ENCODE results near the gene PPP2R5A. TPM values are rescaled to one million over a fixed set of nuclear protein-coding genes. Genes with fewer than 3 reads are reported as not detected.
A peak's percentile ranks its signal among the peaks of the same experiment; 100 is the strongest.
"Not testable (repeated sequence)": the region's sequence is repeated elsewhere in the genome, so short reads cannot be mapped to it uniquely, and the experiment has no call there.

The PPP2R5A gene
- total RNA-seq, 2 experiments from 2014 or later: 35.2 to 36.5 TPM

GRCh38 chr1:212315907-212316306 is 30.7 kb downstream of the PPP2R5A start:
- Mint-ChIP-seq H3K4me3 (no peak overlapping the region), H3K9me3 (peaks cover 4% of the 10 kb centered on the region), H3K27ac (peak overlapping the region; percentile 60), H3K4me1 (ENCODE audit: low read depth) (peaks cover 26% of the 10 kb centered on the region), H3K36me3 (ENCODE audit: low read depth) (peaks cover 22% of the 10 kb centered on the region), H3K27me3 (no peaks in the 10 kb centered on the region)
- DNase-seq: peak; percentile 28
- TF ChIP-seq, protein P1, sequence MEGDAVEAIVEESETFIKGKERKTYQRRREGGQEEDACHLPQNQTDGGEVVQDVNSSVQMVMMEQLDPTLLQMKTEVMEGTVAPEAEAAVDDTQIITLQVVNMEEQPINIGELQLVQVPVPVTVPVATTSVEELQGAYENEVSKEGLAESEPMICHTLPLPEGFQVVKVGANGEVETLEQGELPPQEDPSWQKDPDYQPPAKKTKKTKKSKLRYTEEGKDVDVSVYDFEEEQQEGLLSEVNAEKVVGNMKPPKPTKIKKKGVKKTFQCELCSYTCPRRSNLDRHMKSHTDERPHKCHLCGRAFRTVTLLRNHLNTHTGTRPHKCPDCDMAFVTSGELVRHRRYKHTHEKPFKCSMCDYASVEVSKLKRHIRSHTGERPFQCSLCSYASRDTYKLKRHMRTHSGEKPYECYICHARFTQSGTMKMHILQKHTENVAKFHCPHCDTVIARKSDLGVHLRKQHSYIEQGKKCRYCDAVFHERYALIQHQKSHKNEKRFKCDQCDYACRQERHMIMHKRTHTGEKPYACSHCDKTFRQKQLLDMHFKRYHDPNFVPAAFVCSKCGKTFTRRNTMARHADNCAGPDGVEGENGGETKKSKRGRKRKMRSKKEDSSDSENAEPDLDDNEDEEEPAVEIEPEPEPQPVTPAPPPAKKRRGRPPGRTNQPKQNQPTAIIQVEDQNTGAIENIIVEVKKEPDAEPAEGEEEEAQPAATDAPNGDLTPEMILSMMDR (IDR thresholded peaks at IDR 0.05): peak; percentile 6
- ChIA-PET POLR2A (no interaction called here), CTCF (interaction anchor here (0.7 to 1.1 kb wide), 4 partner anchors 13 to 253 kb away, joined by 3 to 6 read pairs (median 3); no protein-coding TSS in a partner anchor)
- intact Hi-C loops (cut with micrococcal nuclease): no loop called here
- peak; percentile 83 for ATAC-seq

GRCh38 chr1:212317916-212318315 is 32.7 kb downstream of the PPP2R5A start:
- Mint-ChIP-seq H3K4me1 (ENCODE audit: low read depth) (peaks cover 26% of the 10 kb centered on the region), H3K27ac (peak overlapping the region; percentile 20), H3K36me3 (ENCODE audit: low read depth) (peaks cover 14% of the 10 kb centered on the region), H3K27me3 (no peaks in the 10 kb centered on the region), H3K4me3 (no peak overlapping the region), H3K9me3 (peaks cover under 1% of the 10 kb centered on the region)
- ChIA-PET CTCF (interaction anchor here (0.9 to 1.5 kb wide), 3 partner anchors 10 to 138 kb away, joined by 3 to 5 read pairs (median 4); no protein-coding TSS in a partner anchor), POLR2A (no interaction called here)
- intact Hi-C loops (cut with micrococcal nuclease): no loop called here
- TF ChIP-seq, protein P1 (IDR thresholded peaks at IDR 0.05): no peak
- no peak for ATAC-seq
- no peak for DNase-seq

DNA sequence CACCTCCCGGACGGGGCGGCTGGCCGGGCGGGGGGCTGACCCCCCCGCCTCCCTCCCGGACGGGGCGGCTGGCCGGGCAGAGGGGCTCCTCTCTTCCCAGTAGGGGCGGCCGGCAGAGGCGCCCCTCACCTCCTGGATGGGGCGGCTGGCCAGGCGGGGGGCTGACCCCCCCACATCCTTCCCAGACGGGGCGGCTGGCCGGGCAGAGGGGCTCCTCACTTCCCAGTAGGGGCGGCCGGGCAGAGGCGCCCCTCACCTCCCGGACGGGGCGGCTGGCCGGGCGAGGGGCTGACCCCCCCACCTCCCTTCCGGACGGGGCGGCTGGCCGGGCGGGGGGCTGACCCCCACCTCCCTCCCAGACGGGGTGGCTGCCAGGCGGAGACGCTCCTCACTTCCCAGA is 35.8 kb downstream of the PPP2R5A start:
- peaks cover 34% of the 10 kb centered on the region for H3K4me1 Mint-ChIP-seq (ENCODE audit: low read depth)
- H3K4me3 Mint-ChIP-seq; H3K27ac Mint-ChIP-seq; H3K27me3 Mint-ChIP-seq; intact Hi-C loops (cut with micrococcal nuclease); DNase-seq; H3K9me3 Mint-ChIP-seq; H3K36me3 Mint-ChIP-seq (ENCODE audit: low read depth); ATAC-seq; POLR2A ChIA-PET; CTCF ChIA-PET: not testable (repeated sequence)

GRCh38 chr1:212323066-212323465 is 37.9 kb downstream of the PPP2R5A start:
- intact Hi-C loops (cut with micrococcal nuclease): no loop called here
- ATAC-seq: no peak
- Mint-ChIP-seq H3K4me3 (no peak overlapping the region), H3K27ac (peak overlapping the region; percentile 25), H3K27me3 (no peaks in the 10 kb centered on the region), H3K9me3 (no peaks in the 10 kb centered on the region), H3K4me1 (ENCODE audit: low read depth) (peaks cover 27% of the 10 kb centered on the region), H3K36me3 (ENCODE audit: low read depth) (peaks cover 5% of the 10 kb centered on the region)
- DNase-seq: no peak
- POLR2A ChIA-PET: no interaction called here
- CTCF ChIA-PET: no interaction called here
- TF ChIP-seq, protein P1 (IDR thresholded peaks at IDR 0.05): no peak

DNA sequence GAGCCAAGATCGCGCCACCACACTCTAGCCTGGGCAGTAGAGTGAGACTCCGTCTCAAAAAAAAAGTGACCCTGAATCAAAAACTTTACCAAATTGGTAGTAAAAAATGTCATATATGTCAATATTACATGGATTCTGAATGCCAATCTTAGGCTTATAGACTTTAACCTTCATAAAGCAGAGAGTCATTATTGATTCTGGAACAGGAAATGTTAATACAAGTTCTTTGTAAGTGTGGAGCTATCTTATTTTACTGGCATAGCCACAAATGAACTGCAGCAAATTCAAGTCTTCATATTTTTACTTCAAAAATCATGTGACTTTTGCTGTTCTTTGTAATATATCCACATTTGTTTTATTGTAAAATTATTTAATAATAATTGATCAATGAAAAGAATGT is 41.3 kb downstream of the PPP2R5A start:
- ChIA-PET CTCF (interaction anchor here (0.9 kb wide), 1 partner anchor 130 kb away, joined by 3 read pairs; no protein-coding TSS in a partner anchor), POLR2A (interaction anchor here (1.7 kb wide), 1 partner anchor 12 kb away, joined by 4 read pairs; no protein-coding TSS in a partner anchor)
- Mint-ChIP-seq H3K4me1 (ENCODE audit: low read depth) (peaks cover 24% of the 10 kb centered on the region), H3K27me3 (no peaks in the 10 kb centered on the region), H3K36me3 (ENCODE audit: low read depth) (peaks cover 7% of the 10 kb centered on the region), H3K9me3 (no peaks in the 10 kb centered on the region), H3K4me3 (no peak overlapping the region), H3K27ac (no peak overlapping the region)
- ATAC-seq: no peak
- DNase-seq: no peak
- intact Hi-C loops (cut with micrococcal nuclease): no loop called here
- TF ChIP-seq, protein P1 (IDR thresholded peaks at IDR 0.05): no peak

All from activated CD8-positive, alpha-beta T cell treated with anti-CD3 and anti-CD28 coated beads for 36 hours (primary cell).